Endodermal cell (in vitro differentiated cells): ENCODE data around the gene ACOX1. TPM values are rescaled to one million over a fixed set of nuclear protein-coding genes. Genes with fewer than 3 reads are reported as not detected.

Experiments
- DNase-seq: peaks from one replicate; pipeline ENCODE4 v3.0.0-alpha.2; 2017
- H3K27ac ChIP-seq: 2 replicates; pipeline ENCODE4 v1.5.1; 2013; ENCODE audit warnings: mild to moderate bottlenecking, low read depth, low read length, moderate library complexity
- H3K27me3 ChIP-seq: 2 replicates; pipeline ENCODE4 v1.6.1; 2013; ENCODE audit warnings: mild to moderate bottlenecking, low read length, moderate library complexity; ENCODE audit not compliant: insufficient read depth, control insufficient read depth, poor library complexity, severe bottlenecking
- H3K36me3 ChIP-seq: 2 replicates; pipeline ENCODE4 v1.7.0; 2013; ENCODE audit warnings: mild to moderate bottlenecking, low read length, moderate library complexity; ENCODE audit not compliant: control insufficient read depth, insufficient read depth
- H3K4me1 ChIP-seq: one replicate; pipeline ENCODE4 v1.7.0; 2013; ENCODE audit warnings: low read length; ENCODE audit not compliant: control insufficient read depth, insufficient read depth
- H3K4me3 ChIP-seq: 2 replicates; pipeline ENCODE4 v1.5.1; 2013; ENCODE audit warnings: mild to moderate bottlenecking, low read length, moderate library complexity
- H3K9ac ChIP-seq: 2 replicates; pipeline ENCODE4 v1.6.1; 2013; ENCODE audit warnings: mild to moderate bottlenecking, low read length, moderate library complexity; ENCODE audit not compliant: poor library complexity, severe bottlenecking; ENCODE audit errors: extremely low read depth
- H3K9me3 ChIP-seq: 2 replicates; pipeline ENCODE4 v1.6.1; 2013; ENCODE audit warnings: mild to moderate bottlenecking, low read length, moderate library complexity; ENCODE audit not compliant: control insufficient read depth
- H3K27ac Mint-ChIP-seq: 2 replicates; pipeline ENCODE4 v1.8.0; 2020; ENCODE audit warnings: mixed read lengths
- H3K27me3 Mint-ChIP-seq: 2 replicates; pipeline ENCODE4 v1.8.0; 2021; ENCODE audit warnings: mild to moderate bottlenecking, mixed read lengths; ENCODE audit not compliant: insufficient read depth
- H3K36me3 Mint-ChIP-seq: 2 replicates; pipeline ENCODE4 v1.8.0; 2020; ENCODE audit warnings: low read depth, mixed read lengths
- H3K4me1 Mint-ChIP-seq: 2 replicates; pipeline ENCODE4 v1.8.0; 2020; ENCODE audit warnings: mixed read lengths
- H3K4me3 Mint-ChIP-seq: 2 replicates; pipeline ENCODE4 v1.8.0; 2020; ENCODE audit warnings: mild to moderate bottlenecking, moderate library complexity, mixed read lengths
- H3K9me3 Mint-ChIP-seq: 2 replicates; pipeline ENCODE4 v1.8.0; 2020; ENCODE audit warnings: mild to moderate bottlenecking, mixed read lengths
- WGBS, 2 experiments: methylation state at CpG; one replicate each; pipeline versions ENCODE4 v1.1.5 to v1.1.7; 2013; ENCODE audit warnings: missing lambda C conversion rate in 2 of 2, mixed read lengths in 1 of 2; ENCODE audit not compliant: insufficient coverage in 1 of 2, insufficient read length in 1 of 2; 5-methylcytosine and 5-hydroxymethylcytosine counted together
- total RNA-seq, 2 donors: library from RNA; stranded (reverse); fragmentation: NEBNext Ultra II Directional in 1 of 2; extraction: Animal tissue kit (Norgen Biotek cat#: 25700) in 1 of 2; gene quantifications; 2 replicates in 1 of 2; 3 replicates in 1 of 2; pipeline ENCODE4 v1.2.1, GENCODE V29; 2021
- TF ChIP-seq, protein P1 (sequence below): fragments of 200-600 bp; sonication (generic); conservative IDR thresholded peaks from 2 replicates; pipeline ENCODE4 v1.5.0; 2021; ENCODE audit warnings: antibody characterized with exemption, mild to moderate bottlenecking

ACOX1 gene
- total RNA-seq, 2 donors from 2014 or later, result 28.6 to 37.1 TPM

DNA sequence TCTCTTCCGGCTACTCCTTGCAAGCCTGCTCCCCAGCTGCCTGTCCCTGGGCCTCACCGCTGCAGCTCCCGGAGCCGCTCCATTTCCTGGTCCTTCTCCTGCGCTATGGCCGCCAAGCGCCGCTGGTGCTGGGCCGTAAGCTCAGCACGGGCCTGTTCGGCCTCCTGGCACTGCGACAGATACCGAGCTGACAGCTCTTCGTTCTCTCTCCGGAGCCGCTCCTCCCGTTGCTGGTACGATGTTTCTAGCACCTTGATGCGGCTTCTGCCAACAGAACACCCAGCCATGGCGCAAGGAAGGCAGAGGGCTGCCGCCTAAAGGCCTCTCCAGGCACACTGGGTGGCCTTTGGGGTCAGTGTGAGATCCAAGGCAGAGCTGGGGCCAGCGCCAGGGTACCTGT lies 59.4 kb downstream of the ACOX1 start:
- DNase-seq, result no peak
- no peaks in the 10 kb centered on the region for H3K4me1 Mint-ChIP-seq
- Histone ChIP-seq H3K36me3 (no peaks in the 10 kb centered on the region), H3K27ac (no peak overlapping the region), H3K4me3 (no peak overlapping the region), H3K27me3 (no peaks in the 10 kb centered on the region), H3K4me1 (no peaks in the 10 kb centered on the region), H3K9ac (no peak overlapping the region), H3K9me3 (no peaks in the 10 kb centered on the region)
- H3K27me3 Mint-ChIP-seq, result no peaks in the 10 kb centered on the region
- TF ChIP-seq, protein P1, sequence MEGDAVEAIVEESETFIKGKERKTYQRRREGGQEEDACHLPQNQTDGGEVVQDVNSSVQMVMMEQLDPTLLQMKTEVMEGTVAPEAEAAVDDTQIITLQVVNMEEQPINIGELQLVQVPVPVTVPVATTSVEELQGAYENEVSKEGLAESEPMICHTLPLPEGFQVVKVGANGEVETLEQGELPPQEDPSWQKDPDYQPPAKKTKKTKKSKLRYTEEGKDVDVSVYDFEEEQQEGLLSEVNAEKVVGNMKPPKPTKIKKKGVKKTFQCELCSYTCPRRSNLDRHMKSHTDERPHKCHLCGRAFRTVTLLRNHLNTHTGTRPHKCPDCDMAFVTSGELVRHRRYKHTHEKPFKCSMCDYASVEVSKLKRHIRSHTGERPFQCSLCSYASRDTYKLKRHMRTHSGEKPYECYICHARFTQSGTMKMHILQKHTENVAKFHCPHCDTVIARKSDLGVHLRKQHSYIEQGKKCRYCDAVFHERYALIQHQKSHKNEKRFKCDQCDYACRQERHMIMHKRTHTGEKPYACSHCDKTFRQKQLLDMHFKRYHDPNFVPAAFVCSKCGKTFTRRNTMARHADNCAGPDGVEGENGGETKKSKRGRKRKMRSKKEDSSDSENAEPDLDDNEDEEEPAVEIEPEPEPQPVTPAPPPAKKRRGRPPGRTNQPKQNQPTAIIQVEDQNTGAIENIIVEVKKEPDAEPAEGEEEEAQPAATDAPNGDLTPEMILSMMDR, result no peak
- H3K27ac Mint-ChIP-seq, result no peak overlapping the region
- no peak overlapping the region for H3K4me3 Mint-ChIP-seq
- H3K36me3 Mint-ChIP-seq, result peaks cover 26% of the 10 kb centered on the region
- no peaks in the 10 kb centered on the region for H3K9me3 Mint-ChIP-seq
- WGBS, 2 experiments, result 93 to 97% methylated on average over 21 to 22 of the region's 22 CpGs

DNA sequence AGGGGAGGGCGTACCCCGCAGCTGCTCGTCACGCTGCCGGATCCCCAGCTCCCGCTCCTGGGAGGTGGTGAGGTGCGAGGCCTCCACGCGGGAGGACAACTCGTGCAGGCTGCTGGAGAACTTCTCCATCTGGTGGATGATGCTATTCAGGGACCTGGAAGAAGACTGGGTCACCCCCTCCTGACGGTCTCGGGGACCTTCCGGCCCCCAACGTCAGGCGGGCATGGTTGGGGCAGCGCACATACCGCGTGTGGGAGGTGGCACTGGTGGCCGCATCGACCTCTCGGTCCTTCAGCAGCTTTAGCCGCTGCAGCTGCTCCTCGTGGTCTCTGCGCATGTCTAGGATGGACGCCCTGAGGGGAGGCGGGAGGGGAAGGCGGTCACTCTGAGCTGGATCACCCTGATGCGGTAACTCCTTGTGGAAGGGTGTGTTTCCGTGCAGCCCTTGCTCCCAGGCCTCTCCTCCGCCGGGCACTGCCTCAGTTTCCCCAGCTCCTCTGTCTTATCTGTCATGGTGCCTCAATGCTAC lies 61.0 kb downstream of the ACOX1 start:
- Mint-ChIP-seq H3K9me3 (no peaks in the 10 kb centered on the region), H3K27ac (no peak overlapping the region), H3K4me1 (no peaks in the 10 kb centered on the region), H3K36me3 (peaks cover 30% of the 10 kb centered on the region), H3K4me3 (no peak overlapping the region), H3K27me3 (no peaks in the 10 kb centered on the region)
- no peak overlapping the region for H3K4me3 ChIP-seq
- TF ChIP-seq, protein P1, result no peak
- no peak for DNase-seq
- H3K9me3 ChIP-seq, result no peaks in the 10 kb centered on the region
- H3K36me3 ChIP-seq, result no peaks in the 10 kb centered on the region
- no peak overlapping the region for H3K27ac ChIP-seq
- H3K9ac ChIP-seq, result no peak overlapping the region
- H3K4me1 ChIP-seq, result no peaks in the 10 kb centered on the region
- H3K27me3 ChIP-seq, result no peaks in the 10 kb centered on the region
- whole genome bisulfite sequencing, 2 experiments, result 94% methylated on average over 27 to 31 of the region's 31 CpGs

DNA sequence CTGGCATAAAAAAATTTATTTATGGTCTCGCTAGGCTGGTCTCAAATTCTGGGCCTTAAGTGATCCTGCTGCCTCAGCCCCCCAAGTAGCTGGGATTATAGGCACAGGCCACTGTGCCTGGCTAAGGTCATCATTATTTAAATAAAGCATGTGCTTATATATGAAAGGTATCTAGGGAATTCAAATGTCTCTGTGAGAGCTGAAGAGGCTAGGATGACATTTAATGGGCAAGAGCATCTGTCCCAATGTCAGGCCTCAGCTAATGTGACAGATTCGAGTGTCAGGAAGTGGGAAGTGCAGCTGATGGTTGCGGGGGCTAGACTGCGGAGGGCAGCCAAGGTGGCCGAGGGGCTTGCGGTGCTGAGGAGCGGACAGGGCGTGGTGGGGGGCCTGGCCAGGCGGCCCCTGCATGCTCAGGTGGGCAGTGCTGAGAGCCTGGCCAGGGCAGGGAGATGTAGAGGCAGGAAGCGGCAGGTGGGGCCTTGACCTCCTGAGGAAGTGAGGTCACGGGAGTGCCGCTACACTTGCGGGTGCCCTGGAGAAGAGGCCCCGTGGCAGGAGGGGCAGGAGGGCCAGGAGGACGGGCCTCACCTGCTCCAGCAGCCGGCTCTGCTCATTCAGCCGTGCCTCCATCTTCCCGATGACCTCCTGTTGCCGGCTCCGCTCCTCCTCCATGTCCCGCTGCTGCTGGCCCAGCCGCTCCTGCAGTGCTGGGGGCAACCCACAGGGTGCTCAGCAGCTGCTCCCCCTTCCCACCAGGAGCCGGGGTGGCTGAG lies 61.6 kb downstream of the ACOX1 start:
- Mint-ChIP-seq H3K9me3 (no peaks in the 10 kb centered on the region), H3K4me1 (no peaks in the 10 kb centered on the region), H3K27me3 (no peaks in the 10 kb centered on the region), H3K4me3 (no peak overlapping the region), H3K27ac (no peak overlapping the region), H3K36me3 (peaks cover 26% of the 10 kb centered on the region)
- Histone ChIP-seq H3K27ac (no peak overlapping the region), H3K36me3 (peaks cover 2% of the 10 kb centered on the region), H3K4me3 (no peak overlapping the region), H3K9ac (no peak overlapping the region), H3K4me1 (no peaks in the 10 kb centered on the region), H3K27me3 (no peaks in the 10 kb centered on the region), H3K9me3 (no peaks in the 10 kb centered on the region)
- TF ChIP-seq, protein P1, result no peak
- 91 to 94% methylated on average over 12 to 23 of the region's 23 CpGs for WGBS, 2 experiments
- DNase-seq, result no peak
